GM21576 (cell line): Measurements from ENCODE around the gene ZSCAN1.
A peak's percentile ranks its signal among the peaks of the same experiment; 100 is the strongest.
"Not testable (repeated sequence)": the region's sequence is repeated elsewhere in the genome, so short reads cannot be mapped to it uniquely, and the experiment has no call there.

ENCODE experiments used
- ATAC-seq: cut with Tn5 transposase; IDR thresholded peaks from one replicate; pipeline ENCODE4 v1.9.1; 2021; ENCODE audit warnings: mild to moderate bottlenecking, moderate library complexity; ENCODE audit not compliant: unreplicated experiment

The ZSCAN1 gene, protein sequence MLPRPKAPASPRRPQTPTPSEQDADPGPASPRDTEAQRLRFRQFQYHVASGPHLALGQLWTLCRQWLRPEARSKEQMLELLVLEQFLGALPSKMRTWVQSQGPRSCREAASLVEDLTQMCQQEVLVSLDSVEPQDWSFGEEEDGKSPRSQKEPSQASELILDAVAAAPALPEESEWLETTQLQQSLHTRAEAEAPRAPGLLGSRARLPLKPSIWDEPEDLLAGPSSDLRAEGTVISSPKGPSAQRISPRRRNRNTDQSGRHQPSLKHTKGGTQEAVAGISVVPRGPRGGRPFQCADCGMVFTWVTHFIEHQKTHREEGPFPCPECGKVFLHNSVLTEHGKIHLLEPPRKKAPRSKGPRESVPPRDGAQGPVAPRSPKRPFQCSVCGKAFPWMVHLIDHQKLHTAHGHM

DNA sequence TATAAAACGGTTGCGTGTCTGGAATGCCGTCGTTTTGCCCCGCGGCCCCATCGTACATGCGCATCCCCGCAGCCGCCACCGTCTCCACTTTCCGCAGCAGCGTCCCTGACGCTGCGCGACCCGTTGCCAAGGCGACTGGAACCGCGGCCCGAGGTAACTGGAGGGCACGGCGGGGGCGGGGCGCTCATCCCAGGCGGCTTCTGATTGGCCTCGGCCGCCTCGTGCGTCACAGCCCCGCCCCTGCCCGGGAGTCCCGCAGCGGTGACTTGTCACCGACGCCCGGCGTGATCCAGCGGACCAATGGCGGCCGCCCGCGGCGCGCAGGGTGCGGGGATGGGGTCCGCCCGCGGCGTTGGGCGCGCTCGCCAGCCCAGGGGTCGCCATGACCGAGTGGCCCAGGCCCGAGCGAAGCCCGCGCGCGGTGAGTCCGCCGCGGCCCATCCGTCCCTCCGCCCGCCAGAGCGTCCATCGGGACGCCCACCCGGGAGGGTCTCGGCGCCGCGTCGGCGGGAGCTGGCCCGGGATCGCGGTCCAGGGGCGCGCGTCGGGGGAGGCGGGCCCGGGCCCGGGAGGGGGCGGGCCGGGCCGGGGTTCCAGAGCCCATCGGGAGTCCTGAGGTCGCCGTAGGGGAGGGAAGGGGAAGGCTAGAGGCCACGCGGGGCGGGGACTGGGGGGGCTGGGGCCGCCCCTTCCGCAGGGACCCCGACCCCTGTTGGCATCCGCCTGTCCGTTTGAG lies at the start of gene ZSCAN1:
Gene ZSCAN1 (plus strand): TSS at position 285 of the 736 bp plus-strand sequence. CDS start 3,812 bp downstream, outside the sequence.
- no peak for ATAC-seq

DNA sequence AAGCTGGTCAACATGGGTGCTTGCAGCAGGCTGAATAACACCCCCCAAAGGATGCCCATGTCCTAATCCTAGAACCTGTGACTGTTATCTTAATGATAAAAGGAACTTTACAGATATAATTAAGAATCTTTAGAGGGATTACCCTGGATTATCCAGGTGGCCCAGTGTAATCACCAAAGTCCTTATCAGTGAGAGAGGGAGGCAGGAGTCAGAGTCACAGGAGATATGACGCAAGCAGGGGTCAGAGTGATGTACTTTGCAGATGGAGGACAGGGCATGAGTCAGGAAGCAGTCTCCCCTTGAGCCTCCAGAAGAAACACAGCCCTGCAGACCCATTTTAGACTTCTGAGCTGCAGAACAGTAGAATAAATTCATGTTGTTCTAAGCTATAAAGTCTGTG lies 41.0 kb upstream of the ZSCAN1 start:
- ATAC-seq: no peak

DNA sequence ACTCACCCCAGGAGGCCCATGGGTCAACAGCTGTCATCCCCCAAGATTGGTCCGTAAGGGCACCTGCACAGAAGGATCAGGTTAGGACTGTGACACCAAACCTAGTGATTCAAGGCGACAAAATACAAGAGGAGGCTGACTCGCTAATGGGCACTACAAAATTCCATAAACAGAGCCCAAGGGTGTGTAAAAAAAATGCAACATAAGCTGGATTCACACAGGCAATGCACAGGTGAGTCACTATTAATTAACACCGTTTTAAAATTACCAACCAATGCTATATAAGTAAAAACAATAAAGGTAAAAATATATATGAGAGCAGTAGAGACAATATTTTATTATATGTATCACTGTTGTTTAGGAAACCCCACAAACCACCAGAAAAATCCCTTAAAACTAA lies 33.1 kb upstream of the ZSCAN1 start:
- ATAC-seq: no peak

DNA sequence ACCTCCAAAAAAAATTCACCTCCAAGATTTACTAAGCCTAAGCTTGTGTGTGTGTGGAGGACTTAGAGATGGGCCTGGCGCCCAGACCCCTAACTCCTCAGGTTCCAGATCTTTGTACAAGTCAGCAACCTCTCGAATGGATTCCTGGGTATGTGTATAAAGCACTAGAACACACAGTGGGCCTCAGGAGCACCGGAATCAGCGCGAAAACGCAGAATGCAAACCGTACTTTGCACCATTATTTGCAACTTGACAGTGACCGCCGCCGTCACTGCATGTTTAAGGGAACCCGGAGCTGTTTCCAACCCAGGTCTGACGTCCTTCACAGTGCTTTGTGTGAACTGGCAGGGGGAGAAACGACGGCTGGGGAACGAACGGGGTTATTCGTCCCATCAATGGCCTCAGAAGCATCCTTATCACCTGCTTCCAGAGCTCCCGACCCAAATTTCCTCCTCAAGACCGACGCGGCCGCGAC lies 31.9 kb upstream of the ZSCAN1 start:
- no peak for ATAC-seq

DNA sequence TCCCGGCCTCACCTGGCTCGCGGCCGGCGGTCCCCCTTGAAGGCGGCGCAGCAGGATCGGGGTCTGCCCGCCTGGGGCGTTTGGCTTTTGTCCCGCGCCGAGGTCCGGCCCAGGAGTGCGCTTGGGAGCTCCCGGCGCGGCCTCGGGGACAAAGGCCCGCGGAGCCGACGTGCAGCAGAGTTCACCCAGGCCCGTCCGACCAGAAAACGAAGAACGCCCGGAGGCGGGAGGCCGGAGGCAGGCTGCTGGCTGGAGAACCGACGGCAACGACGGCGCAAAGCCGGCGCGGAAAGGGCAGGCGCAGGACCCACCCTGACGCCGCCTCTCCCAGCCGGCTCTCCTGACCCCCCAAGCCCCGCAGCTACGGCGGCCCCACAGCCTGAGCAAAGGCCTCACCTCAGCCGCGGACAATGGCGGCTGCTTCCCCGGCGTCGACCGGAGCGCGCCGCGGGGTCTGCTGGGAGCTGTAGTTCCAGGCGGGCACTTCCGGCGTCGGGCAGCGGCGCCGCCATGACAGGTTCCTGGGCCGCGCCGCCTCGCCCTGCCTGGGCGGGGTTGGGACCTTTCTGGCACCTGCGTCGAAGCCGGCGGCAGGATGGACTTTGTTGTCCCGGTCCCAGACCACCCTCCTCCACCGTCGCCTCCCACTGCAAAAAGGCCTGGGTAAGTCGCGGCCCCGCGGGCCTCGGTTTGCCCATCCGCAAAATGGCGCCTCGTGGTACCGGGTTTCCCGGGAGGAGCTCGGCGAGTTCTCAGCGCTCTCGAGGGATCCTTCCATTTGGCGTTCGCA lies 31.2 kb upstream of the ZSCAN1 start, which contains the start of gene ZNF606:
Gene ZNF606 (minus strand): TSS at position 437 of the 790 bp plus-strand sequence. CDS start 1,501 bp downstream, outside the sequence.
- peak; percentile 86 for ATAC-seq

GRCh38 chr19:58003174-58003828 lies 30.5 kb upstream of the ZSCAN1 start:
- ATAC-seq: no peak

DNA sequence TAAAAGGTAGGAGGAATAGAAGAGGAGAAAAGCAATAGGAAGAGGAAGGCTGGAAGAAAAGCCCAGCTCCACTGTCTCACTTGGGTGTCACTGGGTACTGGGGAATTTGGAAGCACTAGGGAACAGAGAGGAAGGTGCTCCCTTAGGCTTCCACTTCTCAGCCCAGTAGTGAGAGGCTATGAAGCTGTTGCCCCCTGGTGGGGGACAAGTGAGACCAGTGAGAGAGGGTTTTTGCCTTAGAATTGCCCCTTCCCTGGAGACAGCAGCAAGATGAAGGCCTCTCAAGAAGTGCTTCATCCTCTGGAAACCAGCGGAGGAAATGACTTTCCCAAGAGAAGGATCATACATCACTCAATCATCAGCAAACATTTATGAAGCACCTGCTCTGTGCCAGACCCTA lies 26.5 kb upstream of the ZSCAN1 start:
- no peak for ATAC-seq

GRCh38 chr19:58008877-58009276 lies 24.9 kb upstream of the ZSCAN1 start:
- ATAC-seq: not testable (repeated sequence)

DNA sequence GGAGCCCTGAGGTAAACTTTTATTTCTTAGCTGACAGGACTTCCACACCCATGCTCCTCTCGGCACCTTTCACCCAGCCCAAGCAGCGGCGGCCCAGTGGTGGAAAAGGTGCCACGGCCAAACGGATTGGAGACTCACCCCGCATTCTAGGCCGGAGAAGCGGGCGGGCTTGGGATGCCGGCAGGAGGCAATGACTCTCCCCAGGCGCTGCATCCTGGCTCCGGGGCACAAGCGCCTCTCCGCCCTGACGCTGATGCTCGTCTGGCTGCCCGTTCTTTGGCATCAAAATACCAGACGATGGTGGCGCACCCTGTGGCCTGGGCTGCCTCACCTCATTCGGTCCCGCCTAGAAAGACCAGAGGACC lies 24.5 kb upstream of the ZSCAN1 start:
- peak; percentile 8 for ATAC-seq

- ATAC-seq: peak; percentile 68
Observed at GRCh38 chr19:58009666-58010301, 24.0 kb upstream of the ZSCAN1 start.

DNA sequence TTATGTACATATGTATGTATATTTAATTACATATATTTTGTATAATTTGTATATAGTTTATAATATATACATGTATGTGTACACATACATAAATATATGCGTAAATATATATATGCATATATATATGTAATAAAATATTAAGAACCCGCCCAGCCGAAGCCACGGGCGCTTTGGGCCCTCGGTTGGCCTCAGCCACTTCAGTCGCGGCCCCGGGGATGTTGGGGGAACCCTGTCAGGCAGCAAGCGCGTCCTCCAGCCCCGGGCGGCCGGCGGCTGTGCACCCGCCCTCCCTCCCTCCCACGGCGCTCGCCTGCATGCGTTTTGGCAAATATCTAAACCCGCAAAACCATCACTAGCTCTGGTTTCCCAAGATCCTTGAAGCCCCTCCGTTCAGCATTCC lies 23.3 kb upstream of the ZSCAN1 start:
- no peak for ATAC-seq

DNA sequence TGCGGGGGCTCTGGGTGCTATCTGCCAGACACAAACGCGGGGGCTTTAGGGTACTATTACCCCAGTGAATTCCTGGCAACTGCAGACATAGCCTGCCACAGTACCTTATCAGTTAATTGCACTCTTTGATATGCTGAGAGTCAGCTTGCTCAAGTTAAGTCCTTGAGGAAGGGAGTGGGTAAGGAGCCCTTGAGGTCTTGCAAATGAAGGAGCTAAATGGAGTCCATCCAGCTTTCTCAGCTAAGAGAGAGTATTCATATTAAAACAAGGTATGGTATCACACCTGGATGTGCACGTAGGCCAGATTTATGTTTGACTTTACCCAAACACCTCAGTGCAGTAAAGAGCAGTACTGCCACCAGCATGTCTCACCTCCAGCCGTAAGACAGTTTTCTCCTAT lies 19.7 kb upstream of the ZSCAN1 start:
- no peak for ATAC-seq

GRCh38 chr19:58020129-58020528 lies 13.7 kb upstream of the ZSCAN1 start:
- ATAC-seq: no peak

GRCh38 chr19:58021541-58022282 lies 12.1 kb upstream of the ZSCAN1 start:
- no peak for ATAC-seq

DNA sequence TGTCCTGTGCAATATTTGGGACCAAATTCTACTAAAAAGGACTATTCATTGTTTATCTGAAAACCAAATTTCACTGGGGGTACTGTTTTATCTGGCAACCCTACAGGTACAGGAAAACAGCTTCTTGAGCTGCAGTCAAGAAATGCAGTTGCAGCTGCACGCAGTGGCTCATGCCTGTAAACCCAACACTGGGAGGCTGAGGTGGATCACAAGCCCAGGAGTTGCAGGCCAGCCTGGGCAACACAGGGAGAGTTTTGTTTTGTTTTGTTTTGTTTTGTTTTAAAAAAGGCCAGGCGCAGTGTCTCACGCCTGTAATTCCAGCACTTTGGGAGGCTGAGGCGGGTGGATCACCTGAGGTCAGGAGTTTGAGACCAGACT lies 11.6 kb upstream of the ZSCAN1 start:
- ATAC-seq: no peak

GRCh38 chr19:58024661-58025060 lies 9.2 kb upstream of the ZSCAN1 start:
- ATAC-seq: no peak

GRCh38 chr19:58034477-58034793 lies 610 bp downstream of the ZSCAN1 start:
- no peak for ATAC-seq

DNA sequence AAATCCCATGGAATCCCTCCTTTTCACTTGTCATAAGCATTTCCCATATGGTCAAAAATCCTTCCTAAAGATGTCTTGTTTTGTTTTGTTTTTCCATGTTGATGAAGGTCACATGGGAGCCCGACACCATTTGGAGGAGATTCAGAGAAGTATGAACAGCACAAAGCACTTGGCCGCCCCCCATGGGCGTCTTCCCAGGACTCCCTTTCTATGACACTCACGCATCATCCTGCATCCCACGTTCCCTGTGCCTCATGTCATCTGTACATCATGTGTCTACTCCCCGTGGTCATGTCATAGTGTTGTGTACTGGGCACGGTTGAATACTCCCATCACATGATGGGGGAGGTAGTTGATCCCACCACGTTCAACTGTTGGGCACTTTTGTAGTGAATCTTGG lies 2.0 kb downstream of the ZSCAN1 start:
- ATAC-seq: no peak

GRCh38 chr19:58037927-58038687 lies 4.3 kb downstream of the ZSCAN1 start:
- no peak for ATAC-seq
